Kidney (tissue), 14 donors: ENCODE data around the gene SPATA24. TPM values are rescaled to one million over a fixed set of nuclear protein-coding genes. Genes with fewer than 3 reads are reported as not detected.
"Not testable (repeated sequence)": the region's sequence is repeated elsewhere in the genome, so short reads cannot be mapped to it uniquely, and the experiment has no call there.

ENCODE experiments used
- DNase-seq, 5 donors: peaks; one replicate each; pipeline ENCODE4 v3.0.0-alpha.2; 2013 to 2020
- FAIRE-seq: peaks from 2 replicates; lab custom pipeline; 2012; peaks lifted over from hg19 to GRCh38; lab: Jason Lieb, UNC
- H3K27ac ChIP-seq, 2 donors: one replicate each; pipeline ENCODE4 v1.7.0; 2013; ENCODE audit warnings: low read depth in 2 of 2, low read length in 2 of 2, inconsistent platforms in 1 of 2
- H3K27me3 ChIP-seq: one replicate; pipeline ENCODE4 v1.7.1; 2013; ENCODE audit warnings: low read length, inconsistent platforms; ENCODE audit not compliant: control insufficient read depth, insufficient read depth
- H3K36me3 ChIP-seq, 3 donors: one replicate each; pipeline versions ENCODE4 v1.7.0 to v1.7.1; 2013; ENCODE audit warnings: low read length in 3 of 3, control low read depth in 1 of 3, inconsistent platforms in 1 of 3; ENCODE audit not compliant: insufficient read depth in 3 of 3, control insufficient read depth in 2 of 3
- H3K4me1 ChIP-seq, 3 donors: one replicate each; pipeline versions ENCODE4 v1.7.0 to v1.7.1; 2013; ENCODE audit warnings: low read length in 3 of 3, inconsistent platforms in 1 of 3, low read depth in 1 of 3; ENCODE audit not compliant: control insufficient read depth in 2 of 3, insufficient read depth in 2 of 3
- H3K4me3 ChIP-seq, 3 donors: one replicate each; pipeline versions ENCODE4 v1.7.0 to v1.8.1; 2013; ENCODE audit warnings: low read length in 3 of 3, control low read depth in 1 of 3, inconsistent platforms in 1 of 3
- H3K9ac ChIP-seq, 3 donors: one replicate each; pipeline versions ENCODE4 v1.7.0 to v1.7.1; 2013; ENCODE audit warnings: low read length in 3 of 3, control low read depth in 1 of 3, inconsistent platforms in 1 of 3
- H3K9me3 ChIP-seq, 3 donors: one replicate each; pipeline versions ENCODE4 v1.7.0 to v1.7.1; 2013; ENCODE audit warnings: low read length in 3 of 3, control low read depth in 1 of 3, inconsistent platforms in 1 of 3; ENCODE audit not compliant: control insufficient read depth in 2 of 3, insufficient read depth in 1 of 3
- CTCF ChIP-seq: IDR thresholded peaks from 3 replicates; pipeline ENCODE4 v1.5.1; 2012; ENCODE audit warnings: mild to moderate bottlenecking, moderate library complexity, borderline replicate concordance; ENCODE audit not compliant: insufficient read depth; ENCODE audit errors: extremely low read depth
- intact Hi-C: fragments of 100-400 bp; cut with DNase I; formaldehyde crosslinking; loops from one replicate; pipeline ENCODE4 v1.11.1; 2022
- polyA plus RNA-seq: library from polyadenylated mRNA; stranded (reverse); fragments of 350-450 nt; fragmentation: Illumina TruSeq; extraction: RNeasy Lipid Tissue Mini Kit (QIAGEN cat#74804); gene quantifications from one replicate; pipeline ENCODE4 v1.2.3, GENCODE V29; 2014; ENCODE audit warnings: low read depth, low replicate concordance; ENCODE audit not compliant: insufficient read depth
- total RNA-seq: library from RNA; stranded (reverse); fragmentation: NEBNext Ultra II Directional; extraction: Animal tissue kit (Norgen Biotek cat#: 25700); gene quantifications from one replicate; pipeline ENCODE4 v1.2.1, GENCODE V29; 2021
- donor health status: control.
- donor health status: control.
- donor health status: control.
- donor health status: control.
- donor health status: control.
- donor health status: DM: yes; HTN: yes; CAD: no.
- donor health status: Normal renal cell carcinoma (clear cell type).

Gene SPATA24
- total and polyA plus RNA-seq, 2 donors from 2014 or later = 6.8 to 21.6 TPM

GRCh38 chr5:139360384-139360783 is 43.5 kb downstream of the SPATA24 start:
- no peaks in the 10 kb centered on the region for H3K27me3 ChIP-seq

GRCh38 chr5:139358064-139358463 is 45.8 kb downstream of the SPATA24 start:
- H3K4me3 ChIP-seq = no peak overlapping the region
- no peaks in the 10 kb centered on the region for H3K4me1 ChIP-seq
- peaks cover 0 to 5% (median 0%) of the 10 kb centered on the region in 3 donors for H3K36me3 ChIP-seq
- H3K9ac ChIP-seq = no peak overlapping the region
- H3K27me3 ChIP-seq = no peaks in the 10 kb centered on the region
- no peaks in the 10 kb centered on the region for H3K9me3 ChIP-seq
- H3K27ac ChIP-seq = no peak overlapping the region
- TF ChIP-seq CTCF = no peak
- intact Hi-C loops = no loop called here
- FAIRE-seq (no peak), DNase-seq (no peak)

More at GRCh38 chr5:139360384-139360783, 43.5 kb downstream of the SPATA24 start:
- Histone ChIP-seq H3K4me1 (no peaks in the 10 kb centered on the region), H3K4me3 (no peak overlapping the region), H3K27ac (no peak overlapping the region), H3K9me3 (no peaks in the 10 kb centered on the region), H3K9ac (no peak overlapping the region), H3K36me3 (peaks cover 0 to 11% (median 6%) of the 10 kb centered on the region in 3 donors)
- intact Hi-C loops = no loop called here
- no peak for DNase-seq
- TF ChIP-seq CTCF = no peak
- no peak for FAIRE-seq

DNA sequence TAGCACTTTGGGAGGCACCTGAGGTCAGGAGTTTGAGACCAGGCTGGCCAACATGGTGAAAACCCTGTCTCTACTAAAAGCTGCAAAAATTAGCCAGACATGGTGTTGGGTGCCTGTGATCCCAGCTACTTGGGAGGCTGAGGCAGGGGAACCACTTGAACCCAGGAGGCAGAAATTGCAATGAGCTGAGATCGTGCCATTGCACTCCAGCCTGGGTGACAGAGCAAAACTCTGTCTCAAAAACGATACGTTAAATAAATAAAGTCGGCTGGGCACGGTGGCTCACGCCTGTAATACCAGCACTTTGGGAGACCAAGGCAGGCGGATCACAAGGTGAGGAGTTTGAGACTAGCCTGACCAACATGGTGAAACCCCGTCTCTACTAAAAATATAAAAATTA is 48.0 kb downstream of the SPATA24 start:
- FAIRE-seq, H3K9me3 ChIP-seq, H3K9ac ChIP-seq, H3K36me3 ChIP-seq, intact Hi-C loops, H3K27me3 ChIP-seq, H3K4me3 ChIP-seq, DNase-seq, H3K4me1 ChIP-seq, H3K27ac ChIP-seq: not testable (repeated sequence)

GRCh38 chr5:139354186-139354585 is 49.7 kb downstream of the SPATA24 start:
- DNase-seq (no peak), FAIRE-seq (no peak)
- no peaks in the 10 kb centered on the region for H3K27me3 ChIP-seq
- H3K36me3 ChIP-seq = peaks cover 0 to 5% (median 0%) of the 10 kb centered on the region in 3 donors
- no peak overlapping the region for H3K4me3 ChIP-seq
- H3K9me3 ChIP-seq = no peaks in the 10 kb centered on the region
- H3K4me1 ChIP-seq = no peaks in the 10 kb centered on the region
- intact Hi-C loops = no loop called here
- no peak overlapping the region for H3K27ac ChIP-seq
- no peak for TF ChIP-seq CTCF
- H3K9ac ChIP-seq = no peak overlapping the region

GRCh38 chr5:139347863-139348262 is 56.0 kb downstream of the SPATA24 start:
- H3K4me1 ChIP-seq, H3K9me3 ChIP-seq, H3K9ac ChIP-seq, intact Hi-C loops, DNase-seq, H3K36me3 ChIP-seq, H3K27ac ChIP-seq, H3K27me3 ChIP-seq, FAIRE-seq, H3K4me3 ChIP-seq: not testable (repeated sequence)
